Measurements from ENCODE around the gene DGKA. TPM values are rescaled to one million over a fixed set of nuclear protein-coding genes. Genes with fewer than 3 reads are reported as not detected.

Gene DGKA
- total RNA-seq, 1 experiment from 2014 or later = 25.9 TPM

- Histone ChIP-seq H4K91ac (ENCODE audit: insufficient read length, low read depth, low read length) (no peak overlapping the region), H3K4me1 (ENCODE audit: insufficient read depth, low read length) (no peaks in the 10 kb centered on the region; the same call in 1 of the 2 replicates), H2BK12ac (ENCODE audit: insufficient read length, low read depth, low read length) (no peak overlapping the region), H3K27ac (ENCODE audit: insufficient read length, low read depth, low read length) (no peak overlapping the region), H3K56ac (ENCODE audit: insufficient read length, low read depth, low read length) (no peak overlapping the region), H3K14ac (ENCODE audit: insufficient read depth, low read length) (no peak overlapping the region), H4K8ac (replicated peaks; ENCODE audit: insufficient read length, low read depth, low read length) (no peak overlapping the region), H3K23ac (ENCODE audit: insufficient read length, low read depth, low read length) (no peak overlapping the region), H3K9ac (ENCODE audit: extremely low read depth, insufficient read length, low read length) (no peak overlapping the region), H3K79me2 (ENCODE audit: insufficient read depth, low read length) (no peaks in the 10 kb centered on the region), H2BK15ac (ENCODE audit: low read depth, low read length) (no peak overlapping the region), H3K18ac (ENCODE audit: insufficient read length, low read depth, low read length) (no peak overlapping the region), H3K4ac (ENCODE audit: low read depth, low read length) (no peak overlapping the region), H2BK20ac (ENCODE audit: low read depth, low read length, poor library complexity, severe bottlenecking) (no peak overlapping the region), H2AK5ac (ENCODE audit: insufficient read length, low read length) (no peak overlapping the region), H3K4me2 (ENCODE audit: insufficient read depth, insufficient read length, low read length) (no peak overlapping the region), H2BK120ac (ENCODE audit: low read depth, low read length, poor library complexity, severe bottlenecking) (no peak overlapping the region), H2BK5ac (ENCODE audit: insufficient read length, low read length) (no peak overlapping the region), H3K27me3 (ENCODE audit: insufficient read depth, low read length) (no peaks in the 10 kb centered on the region), H3K9me3 (ENCODE audit: control insufficient read depth, low read depth, low read length) (no peaks in the 10 kb centered on the region), H4K20me1 (ENCODE audit: control insufficient read depth, insufficient read depth, insufficient read length) (no peaks in the 10 kb centered on the region), H3K79me1 (ENCODE audit: insufficient read depth, low read depth, low read length, poor library complexity, severe bottlenecking) (no peaks in the 10 kb centered on the region), H4K5ac (ENCODE audit: insufficient read length, low read depth, low read length) (no peak overlapping the region), H3K23me2 (ENCODE audit: insufficient read length, low read depth, low read length, poor library complexity, severe bottlenecking) (no peaks in the 10 kb centered on the region), H3T11ph (ENCODE audit: low read length) (no peak overlapping the region), H2AFZ (ENCODE audit: low read length) (no peak overlapping the region)
- no peak for DNase-seq
- no peak overlapping the region for H3K27ac Mint-ChIP-seq
- no CpG with 5 or more reads among the region's 4 CpGs for WGBS (ENCODE audit: extremely low coverage, insufficient read length, low lambda C conversion rate)
- no peak overlapping the region for H3K4me3 Mint-ChIP-seq
- TF ChIP-seq, protein P1, sequence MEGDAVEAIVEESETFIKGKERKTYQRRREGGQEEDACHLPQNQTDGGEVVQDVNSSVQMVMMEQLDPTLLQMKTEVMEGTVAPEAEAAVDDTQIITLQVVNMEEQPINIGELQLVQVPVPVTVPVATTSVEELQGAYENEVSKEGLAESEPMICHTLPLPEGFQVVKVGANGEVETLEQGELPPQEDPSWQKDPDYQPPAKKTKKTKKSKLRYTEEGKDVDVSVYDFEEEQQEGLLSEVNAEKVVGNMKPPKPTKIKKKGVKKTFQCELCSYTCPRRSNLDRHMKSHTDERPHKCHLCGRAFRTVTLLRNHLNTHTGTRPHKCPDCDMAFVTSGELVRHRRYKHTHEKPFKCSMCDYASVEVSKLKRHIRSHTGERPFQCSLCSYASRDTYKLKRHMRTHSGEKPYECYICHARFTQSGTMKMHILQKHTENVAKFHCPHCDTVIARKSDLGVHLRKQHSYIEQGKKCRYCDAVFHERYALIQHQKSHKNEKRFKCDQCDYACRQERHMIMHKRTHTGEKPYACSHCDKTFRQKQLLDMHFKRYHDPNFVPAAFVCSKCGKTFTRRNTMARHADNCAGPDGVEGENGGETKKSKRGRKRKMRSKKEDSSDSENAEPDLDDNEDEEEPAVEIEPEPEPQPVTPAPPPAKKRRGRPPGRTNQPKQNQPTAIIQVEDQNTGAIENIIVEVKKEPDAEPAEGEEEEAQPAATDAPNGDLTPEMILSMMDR (conservative IDR thresholded peaks at IDR 0.05) = no peak
- H3K4me1 Mint-ChIP-seq = peaks cover 10 to 12% of the 10 kb centered on the region in 2 experiments
- H3K27me3 Mint-ChIP-seq (ENCODE audit: low read depth) = no peaks in the 10 kb centered on the region; the same call in 1 of the 2 replicates
- peaks cover 0 to 4% (median 0%) of the 10 kb centered on the region in 3 experiments; a peak in 2 of 7 replicates for H3K36me3 Mint-ChIP-seq (ENCODE audit: insufficient read depth in 1 of 3, low read depth in 3 of 3)
- no peaks in the 10 kb centered on the region for H3K9me3 Mint-ChIP-seq
Measured at GRCh38 chr12:55942055-55942454, 11.1 kb downstream of the DGKA start.

Measured in H9 (cell line).